Measurements from ENCODE around the gene BRI3BP. TPM values are rescaled to one million over a fixed set of nuclear protein-coding genes. Genes with fewer than 3 reads are reported as not detected.
A peak's percentile ranks its signal among the peaks of the same experiment; 100 is the strongest.

BRI3BP gene
- total and polyA plus RNA-seq, 9 of the 15 experiments (the other 6 are each of a cell fraction or from before 2014, with no cell fraction given): 12.3 to 25.0 (median 16.6) TPM

- TF ChIP-seq ETS2 (tag; IDR thresholded peaks at IDR 0.05; ENCODE audit: borderline replicate concordance, poor library complexity, severe bottlenecking): no peak
- no peak for TF ChIP-seq SOX6 (IDR thresholded peaks at IDR 0.05)
- TF ChIP-seq ZNF280A (IDR thresholded peaks at IDR 0.05; ENCODE audit: low read depth, partially characterized antibody): no peak
- no peak for TF ChIP-seq HMGN3 (IDR thresholded peaks at IDR 0.05; ENCODE audit: borderline replicate concordance, extremely low read depth, insufficient read length, low read depth, low read length)
- TF ChIP-seq HOMEZ (CRISPR knock-in tag; IDR thresholded peaks at IDR 0.05): no peak
- peak; percentile 18; the same call in 1 of the 2 replicates for TF ChIP-seq MBD2 (IDR thresholded peaks at IDR 0.05; ENCODE audit: borderline replicate concordance, low read depth)
- no peak for TF ChIP-seq PYGO2 (tag; IDR thresholded peaks at IDR 0.05)
- TF ChIP-seq RREB1 (CRISPR knock-in tag; IDR thresholded peaks at IDR 0.05): no peak
- no peak for TF ChIP-seq TAF15 (IDR thresholded peaks at IDR 0.05; ENCODE audit: low read depth, low read length)
- TF ChIP-seq MEF2D (tag; conservative IDR thresholded peaks at IDR 0.05; ENCODE audit: low read depth): no peak
- TF ChIP-seq SFPQ (IDR thresholded peaks at IDR 0.05; ENCODE audit: low read depth, low read length): no peak
- no peak for TF ChIP-seq TFAP4 (CRISPR knock-in tag; IDR thresholded peaks at IDR 0.05; ENCODE audit: borderline replicate concordance)
- TF ChIP-seq EP300 (IDR thresholded peaks at IDR 0.05; ENCODE audit: low read length): no peak
Measured at GRCh38 chr12:125065021-125065918, 71.8 kb downstream of the BRI3BP start, which contains the start of gene AACS (continued).
